ENCODE results near the gene NELL1.

Gene NELL1

GRCh38 chr11:20865161-20865560, 195.8 kb downstream of the NELL1 start:
- Histone ChIP-seq H3K4me3 (ENCODE audit: low read depth, low read length) (no peak overlapping the region), H3K4me1 (ENCODE audit: control insufficient read depth, insufficient read depth, low read length, unreplicated experiment) (no peaks in the 10 kb centered on the region), H3K36me3 (ENCODE audit: insufficient read depth, low read length) (no peaks in the 10 kb centered on the region), H2AFZ (ENCODE audit: low read length, unreplicated experiment) (no peak overlapping the region), H3K79me2 (ENCODE audit: control insufficient read depth, insufficient read depth, low read length, unreplicated experiment) (no peaks in the 10 kb centered on the region), H3K27ac (ENCODE audit: low read depth, low read length) (no peak overlapping the region), H3K27me3 (ENCODE audit: insufficient read depth, low read length) (no peaks in the 10 kb centered on the region)

DNA sequence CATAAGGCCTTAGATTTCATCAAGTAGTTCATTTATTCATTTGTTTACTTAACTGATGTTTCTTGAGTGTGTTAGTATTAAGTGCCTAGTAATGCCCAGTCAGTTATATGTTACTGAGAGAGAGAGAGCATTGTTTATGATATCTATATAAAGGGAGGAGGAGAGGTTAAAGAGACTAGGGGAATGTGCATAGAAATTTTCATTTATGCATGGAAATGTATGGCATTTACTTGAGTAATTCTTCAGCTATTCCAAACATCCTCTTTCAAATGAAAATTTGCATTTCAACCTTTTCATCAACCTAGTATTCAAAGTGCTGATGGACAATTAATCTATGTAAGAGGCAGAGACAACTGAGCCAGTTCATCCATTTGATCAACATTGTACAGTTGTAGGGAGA, 199.7 kb downstream of the NELL1 start:
- Histone ChIP-seq H3K4me1 (ENCODE audit: control insufficient read depth, insufficient read depth, low read length, unreplicated experiment) (no peaks in the 10 kb centered on the region), H3K4me3 (ENCODE audit: low read depth, low read length) (no peak overlapping the region), H3K36me3 (ENCODE audit: insufficient read depth, low read length) (no peaks in the 10 kb centered on the region), H3K27ac (ENCODE audit: low read depth, low read length) (no peak overlapping the region), H3K27me3 (ENCODE audit: insufficient read depth, low read length) (no peaks in the 10 kb centered on the region), H3K79me2 (ENCODE audit: control insufficient read depth, insufficient read depth, low read length, unreplicated experiment) (no peaks in the 10 kb centered on the region), H2AFZ (ENCODE audit: low read length, unreplicated experiment) (no peak overlapping the region)

- Histone ChIP-seq H3K4me3 (ENCODE audit: low read depth, low read length) (no peak overlapping the region), H2AFZ (ENCODE audit: low read length, unreplicated experiment) (no peak overlapping the region), H3K27ac (ENCODE audit: low read depth, low read length) (no peak overlapping the region), H3K27me3 (ENCODE audit: insufficient read depth, low read length) (no peaks in the 10 kb centered on the region), H3K36me3 (ENCODE audit: insufficient read depth, low read length) (no peaks in the 10 kb centered on the region), H3K4me1 (ENCODE audit: control insufficient read depth, insufficient read depth, low read length, unreplicated experiment) (no peaks in the 10 kb centered on the region), H3K79me2 (ENCODE audit: control insufficient read depth, insufficient read depth, low read length, unreplicated experiment) (no peaks in the 10 kb centered on the region)
Measured at GRCh38 chr11:20873054-20873453, 203.7 kb downstream of the NELL1 start.

GRCh38 chr11:20874358-20874757, 205.0 kb downstream of the NELL1 start:
- no peak overlapping the region for H2AFZ ChIP-seq (ENCODE audit: low read length, unreplicated experiment)
- no peaks in the 10 kb centered on the region for H3K4me1 ChIP-seq (ENCODE audit: control insufficient read depth, insufficient read depth, low read length, unreplicated experiment)
- H3K79me2 ChIP-seq (ENCODE audit: control insufficient read depth, insufficient read depth, low read length, unreplicated experiment), result no peaks in the 10 kb centered on the region
- no peaks in the 10 kb centered on the region for H3K27me3 ChIP-seq (ENCODE audit: insufficient read depth, low read length)
- H3K36me3 ChIP-seq (ENCODE audit: insufficient read depth, low read length), result no peaks in the 10 kb centered on the region
- H3K27ac ChIP-seq (ENCODE audit: low read depth, low read length), result no peak overlapping the region
- no peak overlapping the region for H3K4me3 ChIP-seq (ENCODE audit: low read depth, low read length)

- Histone ChIP-seq H3K4me3 (ENCODE audit: low read depth, low read length) (no peak overlapping the region), H3K27ac (ENCODE audit: low read depth, low read length) (no peak overlapping the region), H3K27me3 (ENCODE audit: insufficient read depth, low read length) (no peaks in the 10 kb centered on the region), H3K4me1 (ENCODE audit: control insufficient read depth, insufficient read depth, low read length, unreplicated experiment) (no peaks in the 10 kb centered on the region), H2AFZ (ENCODE audit: low read length, unreplicated experiment) (no peak overlapping the region), H3K79me2 (ENCODE audit: control insufficient read depth, insufficient read depth, low read length, unreplicated experiment) (no peaks in the 10 kb centered on the region), H3K36me3 (ENCODE audit: insufficient read depth, low read length) (no peaks in the 10 kb centered on the region)
Measured at GRCh38 chr11:20875889-20876288, 206.5 kb downstream of the NELL1 start.

DNA sequence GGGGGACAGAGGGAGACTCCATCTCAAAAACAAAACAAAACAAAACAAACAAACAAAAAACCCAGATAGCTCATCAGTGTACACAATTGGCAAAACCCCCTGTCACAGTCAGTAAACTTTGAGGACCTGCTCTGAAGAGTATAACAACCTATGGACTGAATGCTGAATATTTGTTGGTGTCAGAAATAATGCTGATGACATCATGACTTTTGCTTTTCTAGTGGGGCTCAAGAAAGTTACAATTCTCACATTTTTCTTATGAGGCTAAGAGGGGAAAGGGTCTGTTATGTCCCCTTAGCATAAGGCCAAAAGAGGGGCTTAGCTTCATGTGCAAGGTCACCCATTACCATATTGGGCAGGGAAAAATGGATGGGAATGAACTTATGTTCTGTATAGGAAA, 207.4 kb downstream of the NELL1 start:
- no peak overlapping the region for H2AFZ ChIP-seq (ENCODE audit: low read length, unreplicated experiment)
- no peaks in the 10 kb centered on the region for H3K36me3 ChIP-seq (ENCODE audit: insufficient read depth, low read length)
- H3K4me1 ChIP-seq (ENCODE audit: control insufficient read depth, insufficient read depth, low read length, unreplicated experiment), result no peaks in the 10 kb centered on the region
- H3K4me3 ChIP-seq (ENCODE audit: low read depth, low read length), result no peak overlapping the region
- no peak overlapping the region for H3K27ac ChIP-seq (ENCODE audit: low read depth, low read length)
- H3K79me2 ChIP-seq (ENCODE audit: control insufficient read depth, insufficient read depth, low read length, unreplicated experiment), result no peaks in the 10 kb centered on the region
- H3K27me3 ChIP-seq (ENCODE audit: insufficient read depth, low read length), result no peaks in the 10 kb centered on the region

- Histone ChIP-seq H3K36me3 (ENCODE audit: insufficient read depth, low read length) (no peaks in the 10 kb centered on the region), H3K27me3 (ENCODE audit: insufficient read depth, low read length) (no peaks in the 10 kb centered on the region), H3K79me2 (ENCODE audit: control insufficient read depth, insufficient read depth, low read length, unreplicated experiment) (no peaks in the 10 kb centered on the region), H3K4me1 (ENCODE audit: control insufficient read depth, insufficient read depth, low read length, unreplicated experiment) (no peaks in the 10 kb centered on the region), H3K4me3 (ENCODE audit: low read depth, low read length) (no peak overlapping the region), H3K27ac (ENCODE audit: low read depth, low read length) (no peak overlapping the region), H2AFZ (ENCODE audit: low read length, unreplicated experiment) (no peak overlapping the region)
Measured at GRCh38 chr11:20880094-20880493, 210.7 kb downstream of the NELL1 start.

DNA sequence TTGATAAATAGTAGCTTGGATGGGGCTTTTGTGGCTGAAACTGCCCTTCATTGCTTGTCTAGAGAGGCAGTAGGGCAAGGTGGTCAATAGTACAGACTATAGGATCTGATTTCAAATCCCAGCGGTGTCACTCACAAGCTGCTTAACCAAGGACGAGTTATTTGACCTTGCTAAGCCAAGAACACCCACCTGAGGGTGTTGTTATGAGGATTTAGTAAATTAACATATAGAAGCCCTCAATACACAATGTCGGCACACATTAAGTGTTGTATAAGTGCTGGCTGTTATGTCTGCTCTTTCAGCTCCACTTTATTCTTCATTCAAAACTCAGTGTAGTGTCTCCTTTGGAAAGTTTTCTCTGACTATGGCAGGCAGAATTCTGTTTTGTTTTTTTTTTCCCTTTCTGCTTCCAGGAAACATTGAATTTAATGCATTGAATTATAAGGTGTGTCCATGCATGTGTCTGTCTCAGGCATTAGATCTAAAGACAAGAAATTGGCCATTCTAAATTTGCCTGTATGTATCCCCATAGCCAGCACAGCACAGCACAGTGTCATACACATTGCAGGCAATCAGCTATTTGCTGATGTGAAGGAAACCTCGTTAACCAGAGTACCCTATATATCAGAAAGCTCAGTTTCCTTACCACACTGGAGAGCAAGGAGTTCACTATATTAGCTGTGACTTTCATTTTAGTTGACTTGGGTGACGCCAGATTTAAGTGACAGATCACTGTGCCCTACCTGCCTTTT, 212.1 kb downstream of the NELL1 start:
- Histone ChIP-seq H3K36me3 (ENCODE audit: insufficient read depth, low read length) (no peaks in the 10 kb centered on the region), H2AFZ (ENCODE audit: low read length, unreplicated experiment) (no peak overlapping the region), H3K4me3 (ENCODE audit: low read depth, low read length) (no peak overlapping the region), H3K79me2 (ENCODE audit: control insufficient read depth, insufficient read depth, low read length, unreplicated experiment) (no peaks in the 10 kb centered on the region), H3K27me3 (ENCODE audit: insufficient read depth, low read length) (no peaks in the 10 kb centered on the region), H3K27ac (ENCODE audit: low read depth, low read length) (no peak overlapping the region), H3K4me1 (ENCODE audit: control insufficient read depth, insufficient read depth, low read length, unreplicated experiment) (no peaks in the 10 kb centered on the region)

DNA sequence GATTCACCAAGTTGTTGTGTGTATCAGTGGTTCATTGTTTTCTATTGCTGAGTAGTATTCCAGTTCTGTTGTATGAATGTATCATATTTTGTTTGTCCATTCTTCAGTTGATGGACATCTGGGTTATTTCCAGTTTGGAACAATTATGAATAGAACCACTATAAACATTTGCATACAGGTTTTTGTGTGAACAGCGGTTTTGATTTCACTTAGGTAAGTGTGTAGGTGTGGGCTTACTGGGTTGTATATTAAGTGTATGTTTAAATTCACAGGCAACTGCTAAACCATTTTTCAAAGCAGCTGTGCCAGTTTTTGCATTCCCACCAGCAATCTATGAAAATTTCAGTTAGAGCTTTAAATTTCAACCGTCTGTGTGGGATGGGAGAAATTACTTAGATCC, 217.8 kb downstream of the NELL1 start:
- Histone ChIP-seq H3K4me1 (ENCODE audit: control insufficient read depth, insufficient read depth, low read length, unreplicated experiment) (no peaks in the 10 kb centered on the region), H2AFZ (ENCODE audit: low read length, unreplicated experiment) (no peak overlapping the region), H3K36me3 (ENCODE audit: insufficient read depth, low read length) (no peaks in the 10 kb centered on the region), H3K27me3 (ENCODE audit: insufficient read depth, low read length) (no peaks in the 10 kb centered on the region), H3K79me2 (ENCODE audit: control insufficient read depth, insufficient read depth, low read length, unreplicated experiment) (no peaks in the 10 kb centered on the region), H3K4me3 (ENCODE audit: low read depth, low read length) (no peak overlapping the region), H3K27ac (ENCODE audit: low read depth, low read length) (no peak overlapping the region)

DNA sequence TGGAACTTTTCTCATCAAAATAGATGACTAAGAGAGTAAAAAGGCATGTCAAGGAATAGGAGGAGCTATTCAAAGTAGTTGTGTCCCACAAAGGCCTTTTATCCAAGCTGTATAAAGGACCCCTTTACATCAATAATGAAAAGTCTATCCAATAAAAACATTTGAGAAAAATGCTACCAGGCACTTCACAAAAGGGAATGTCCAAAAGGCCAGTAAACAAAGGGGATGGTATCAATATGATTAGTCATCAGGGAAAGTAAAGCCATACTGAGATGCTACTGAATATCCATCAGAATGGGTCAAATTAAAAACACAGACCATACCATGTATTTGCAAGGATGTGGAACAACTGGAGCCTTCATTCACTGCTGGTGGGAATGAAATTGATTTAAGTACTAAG, 224.9 kb downstream of the NELL1 start:
- H3K79me2 ChIP-seq (ENCODE audit: control insufficient read depth, insufficient read depth, low read length, unreplicated experiment), result no peaks in the 10 kb centered on the region

DNA sequence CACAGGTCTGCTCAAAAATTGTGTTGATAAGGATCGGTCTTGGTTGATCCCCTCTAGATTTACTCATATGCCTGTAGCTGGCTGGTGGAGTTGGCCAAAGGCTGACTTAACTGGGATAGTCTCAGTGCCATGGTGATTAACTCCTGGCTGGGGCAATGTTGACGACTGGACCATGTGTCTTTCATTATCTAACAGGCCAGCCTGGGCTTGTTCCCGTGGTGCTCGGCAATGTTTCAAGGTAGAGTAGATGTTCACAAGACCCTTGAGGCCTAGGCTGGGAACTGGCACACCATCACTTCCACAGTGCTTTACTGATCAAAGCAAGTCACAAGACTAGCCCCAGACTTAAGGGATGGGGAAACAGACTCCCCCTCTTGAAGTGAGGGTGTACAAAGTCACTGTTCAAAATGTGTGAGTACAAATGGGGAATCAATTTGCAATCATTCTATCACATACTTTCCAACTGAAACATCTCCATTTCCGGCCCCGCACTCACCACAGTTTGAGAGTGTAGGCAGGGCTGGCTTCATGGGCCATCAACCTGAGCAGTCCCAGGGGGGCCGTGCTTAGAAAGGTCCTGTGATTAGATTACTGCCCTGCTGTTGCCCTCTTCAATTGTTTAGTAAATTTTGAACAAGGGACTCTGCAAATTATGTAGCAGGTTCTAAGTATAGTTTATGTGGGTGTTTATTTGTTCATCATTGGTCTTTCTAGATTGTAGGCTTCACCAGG, 240.8 kb downstream of the NELL1 start:
- Histone ChIP-seq H3K27me3 (ENCODE audit: insufficient read depth, low read length) (no peaks in the 10 kb centered on the region), H2AFZ (ENCODE audit: low read length, unreplicated experiment) (no peak overlapping the region), H3K79me2 (ENCODE audit: control insufficient read depth, insufficient read depth, low read length, unreplicated experiment) (no peaks in the 10 kb centered on the region), H3K36me3 (ENCODE audit: insufficient read depth, low read length) (no peaks in the 10 kb centered on the region), H3K4me3 (ENCODE audit: low read depth, low read length) (no peak overlapping the region), H3K4me1 (ENCODE audit: control insufficient read depth, insufficient read depth, low read length, unreplicated experiment) (no peaks in the 10 kb centered on the region), H3K27ac (ENCODE audit: low read depth, low read length) (no peak overlapping the region)

More for the DNA sequence above, 224.9 kb downstream of the NELL1 start:
- Histone ChIP-seq H3K4me3 (ENCODE audit: low read depth, low read length) (no peak overlapping the region), H2AFZ (ENCODE audit: low read length, unreplicated experiment) (no peak overlapping the region), H3K4me1 (ENCODE audit: control insufficient read depth, insufficient read depth, low read length, unreplicated experiment) (no peaks in the 10 kb centered on the region), H3K36me3 (ENCODE audit: insufficient read depth, low read length) (no peaks in the 10 kb centered on the region), H3K27ac (ENCODE audit: low read depth, low read length) (no peak overlapping the region), H3K27me3 (ENCODE audit: insufficient read depth, low read length) (no peaks in the 10 kb centered on the region)

All from ACC112 (cell line).